OCI-LY3 (cell line): ENCODE measurements around the gene PXDN.

Experiments
- H2AFZ ChIP-seq: fragments of 200-600, 300-600 bp; shearing (Covaris generic); 2 replicates; pipeline ENCODE4 v1.6.0; 2014; ENCODE audit warnings: antibody characterized with exemption, low read depth, low read length
- H3K27ac ChIP-seq: fragments of 200-600, 300-600 bp; sonication (generic); 2 replicates; pipeline ENCODE4 v1.5.1; 2014; ENCODE audit warnings: mild to moderate bottlenecking, low read length, moderate library complexity, mixed read lengths
- H3K27me3 ChIP-seq: fragments of 200-600, 300-600 bp; sonication (generic); 2 replicates; pipeline ENCODE4 v1.6.1; 2014; ENCODE audit warnings: low read depth, low read length, mixed read lengths
- H3K36me3 ChIP-seq: fragments of 200-600, 300-600 bp; sonication (generic); replicated peaks from 2 replicates; pipeline ENCODE3; 2014; ENCODE audit warnings: low read depth, low read length, mixed read lengths
- H3K4me1 ChIP-seq: fragments of 300-600, 200-600 bp; sonication (generic); 2 replicates; pipeline ENCODE4 v1.6.1; 2014; ENCODE audit warnings: low read length, mixed read lengths
- H3K4me2 ChIP-seq: fragments of 200-600, 300-600 bp; sonication (generic); 2 replicates; pipeline ENCODE4 v1.6.1; 2014; ENCODE audit warnings: low read length, mixed read lengths
- H3K4me3 ChIP-seq: fragments of 300-600, 200-600 bp; sonication (generic); 2 replicates; pipeline ENCODE4 v1.5.1; 2014; ENCODE audit warnings: antibody characterized with exemption, mild to moderate bottlenecking, low read length, moderate library complexity
- H3K79me2 ChIP-seq: fragments of 300-600, 200-600 bp; shearing (Covaris generic); 2 replicates; pipeline ENCODE4 v1.6.1; 2014; ENCODE audit warnings: mild to moderate bottlenecking, low read length, mixed read lengths
- H3K9ac ChIP-seq: fragments of 300-600, 200-600 bp; shearing (Covaris generic); 2 replicates; pipeline ENCODE4 v1.6.0; 2014; ENCODE audit warnings: mild to moderate bottlenecking, low read length, moderate library complexity
- H3K9me3 ChIP-seq: fragments of 200-600, 300-600 bp; shearing (Covaris generic); 2 replicates; pipeline ENCODE4 v1.6.1; 2014; ENCODE audit warnings: low read length, mixed read lengths; ENCODE audit not compliant: insufficient read depth
- H4K20me1 ChIP-seq: fragments of 200-600, 300-600 bp; sonication (generic); 2 replicates; pipeline ENCODE4 v1.6.1; 2016; ENCODE audit warnings: low read length, mixed read lengths; ENCODE audit not compliant: insufficient read depth
- EZH2phosphoT487 ChIP-seq: fragments of 200-600 bp; shearing (Covaris generic); IDR thresholded peaks from 2 replicates; pipeline ENCODE4 v1.6.1; 2018; ENCODE audit warnings: antibody characterized with exemption, mixed run types, low read depth
- TF ChIP-seq, protein P1 (sequence below): fragments of 200-600, 300-600 bp; sonication (generic); IDR thresholded peaks from 2 replicates; pipeline ENCODE4 v1.5.1; 2014; ENCODE audit warnings: antibody characterized with exemption, low read length, low read depth

The PXDN gene

DNA sequence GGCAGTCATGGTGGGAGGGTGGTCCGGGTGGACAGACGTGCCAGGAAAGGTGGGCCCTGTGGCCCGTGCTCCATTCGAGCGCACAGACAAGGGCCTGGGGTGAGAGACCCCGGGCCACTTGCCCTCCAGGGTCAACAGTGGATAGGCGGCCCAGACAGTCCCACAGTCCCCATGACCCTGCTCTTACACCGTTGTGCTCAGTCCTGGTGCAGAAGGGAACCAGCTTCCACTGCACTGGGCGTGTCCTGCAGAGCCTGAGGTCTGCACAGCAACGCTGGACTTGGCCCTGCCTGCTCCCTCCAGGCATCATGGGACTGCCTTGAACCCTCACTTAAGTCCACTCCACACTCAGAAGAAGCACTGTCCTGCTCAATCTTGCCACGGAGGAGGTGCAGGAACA lies 52.0 kb downstream of the PXDN start:
- Histone ChIP-seq H3K9me3 (peaks cover 11% of the 10 kb centered on the region), H3K27ac (no peak overlapping the region), H3K4me2 (no peak overlapping the region), H3K4me1 (no peaks in the 10 kb centered on the region), H3K36me3 (no peaks in the 10 kb centered on the region), H4K20me1 (no peaks in the 10 kb centered on the region), H3K4me3 (no peak overlapping the region), H3K9ac (no peak overlapping the region), H3K27me3 (no peaks in the 10 kb centered on the region), H2AFZ (no peak overlapping the region), H3K79me2 (no peaks in the 10 kb centered on the region)
- TF ChIP-seq EZH2phosphoT487 = no peak
- TF ChIP-seq, protein P1, sequence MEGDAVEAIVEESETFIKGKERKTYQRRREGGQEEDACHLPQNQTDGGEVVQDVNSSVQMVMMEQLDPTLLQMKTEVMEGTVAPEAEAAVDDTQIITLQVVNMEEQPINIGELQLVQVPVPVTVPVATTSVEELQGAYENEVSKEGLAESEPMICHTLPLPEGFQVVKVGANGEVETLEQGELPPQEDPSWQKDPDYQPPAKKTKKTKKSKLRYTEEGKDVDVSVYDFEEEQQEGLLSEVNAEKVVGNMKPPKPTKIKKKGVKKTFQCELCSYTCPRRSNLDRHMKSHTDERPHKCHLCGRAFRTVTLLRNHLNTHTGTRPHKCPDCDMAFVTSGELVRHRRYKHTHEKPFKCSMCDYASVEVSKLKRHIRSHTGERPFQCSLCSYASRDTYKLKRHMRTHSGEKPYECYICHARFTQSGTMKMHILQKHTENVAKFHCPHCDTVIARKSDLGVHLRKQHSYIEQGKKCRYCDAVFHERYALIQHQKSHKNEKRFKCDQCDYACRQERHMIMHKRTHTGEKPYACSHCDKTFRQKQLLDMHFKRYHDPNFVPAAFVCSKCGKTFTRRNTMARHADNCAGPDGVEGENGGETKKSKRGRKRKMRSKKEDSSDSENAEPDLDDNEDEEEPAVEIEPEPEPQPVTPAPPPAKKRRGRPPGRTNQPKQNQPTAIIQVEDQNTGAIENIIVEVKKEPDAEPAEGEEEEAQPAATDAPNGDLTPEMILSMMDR = no peak

DNA sequence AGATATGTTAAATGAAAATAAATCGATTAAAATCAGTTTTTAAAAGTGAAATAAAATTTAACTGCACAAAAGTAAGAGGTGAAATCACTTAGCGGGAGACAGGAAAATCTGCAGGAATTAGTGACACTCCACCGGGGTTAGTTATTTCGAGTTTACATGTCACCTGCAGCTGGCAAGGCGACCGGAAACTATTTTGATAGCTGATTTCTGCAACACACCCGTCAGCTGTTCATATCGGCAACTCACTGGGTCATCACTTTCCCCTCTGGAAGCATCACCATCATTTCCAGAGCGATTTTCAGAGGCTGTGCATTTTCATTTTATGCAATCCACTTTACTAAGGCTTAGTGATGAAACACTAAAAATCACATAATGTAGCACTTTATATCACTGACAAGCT lies 52.9 kb downstream of the PXDN start:
- H4K20me1 ChIP-seq = no peaks in the 10 kb centered on the region
- H3K79me2 ChIP-seq = no peaks in the 10 kb centered on the region
- no peaks in the 10 kb centered on the region for H3K27me3 ChIP-seq
- H3K9ac ChIP-seq = no peak overlapping the region
- no peak overlapping the region for H3K4me2 ChIP-seq
- no peaks in the 10 kb centered on the region for H3K4me1 ChIP-seq
- H2AFZ ChIP-seq = no peak overlapping the region
- H3K9me3 ChIP-seq = peaks cover 3% of the 10 kb centered on the region
- H3K27ac ChIP-seq = no peak overlapping the region
- TF ChIP-seq, protein P1 = no peak
- no peak for TF ChIP-seq EZH2phosphoT487
- H3K36me3 ChIP-seq = no peaks in the 10 kb centered on the region
- H3K4me3 ChIP-seq = no peak overlapping the region

DNA sequence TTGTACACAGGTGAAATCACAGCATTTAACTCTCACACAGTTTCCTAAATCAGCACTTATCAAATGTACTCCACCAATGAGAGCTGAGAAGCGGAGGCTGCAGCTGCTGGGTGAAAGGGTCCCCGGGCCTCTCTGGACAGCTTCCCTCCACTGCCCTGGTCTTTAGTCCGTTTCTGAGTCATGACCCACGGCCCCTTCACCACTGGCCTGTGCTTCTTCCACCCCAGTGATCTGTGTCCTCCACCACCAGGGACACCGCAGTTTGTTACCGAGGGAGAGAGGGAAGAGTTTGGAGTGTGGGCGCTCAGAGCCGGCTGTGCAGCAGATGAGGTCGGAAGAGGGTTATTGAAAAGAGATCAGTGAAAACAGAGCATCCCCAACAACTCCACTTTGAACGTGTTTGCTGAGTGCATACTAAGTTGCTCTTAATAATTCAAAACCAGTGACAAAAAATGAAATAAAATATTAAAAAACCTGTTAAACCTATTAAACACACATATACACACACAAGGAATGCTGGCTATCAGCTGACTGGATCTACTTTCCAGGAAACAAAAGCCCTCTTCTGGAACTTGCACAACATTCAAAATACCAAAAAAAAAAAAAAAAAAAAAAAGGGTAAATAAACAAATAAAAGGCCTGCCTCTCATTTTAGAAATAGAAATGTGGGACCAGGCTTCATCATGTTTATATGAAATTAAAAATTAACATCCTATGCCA lies 54.1 kb downstream of the PXDN start:
- no peak for TF ChIP-seq EZH2phosphoT487
- TF ChIP-seq, protein P1 = no peak
- Histone ChIP-seq H3K27me3 (no peaks in the 10 kb centered on the region), H3K36me3 (no peaks in the 10 kb centered on the region), H3K4me1 (no peaks in the 10 kb centered on the region), H3K4me2 (no peak overlapping the region), H3K79me2 (no peaks in the 10 kb centered on the region), H3K9me3 (no peaks in the 10 kb centered on the region), H3K4me3 (no peak overlapping the region), H3K9ac (no peak overlapping the region), H2AFZ (peak overlapping the region; percentile 31; the same call in 1 of the 2 replicates), H3K27ac (no peak overlapping the region), H4K20me1 (no peaks in the 10 kb centered on the region)

DNA sequence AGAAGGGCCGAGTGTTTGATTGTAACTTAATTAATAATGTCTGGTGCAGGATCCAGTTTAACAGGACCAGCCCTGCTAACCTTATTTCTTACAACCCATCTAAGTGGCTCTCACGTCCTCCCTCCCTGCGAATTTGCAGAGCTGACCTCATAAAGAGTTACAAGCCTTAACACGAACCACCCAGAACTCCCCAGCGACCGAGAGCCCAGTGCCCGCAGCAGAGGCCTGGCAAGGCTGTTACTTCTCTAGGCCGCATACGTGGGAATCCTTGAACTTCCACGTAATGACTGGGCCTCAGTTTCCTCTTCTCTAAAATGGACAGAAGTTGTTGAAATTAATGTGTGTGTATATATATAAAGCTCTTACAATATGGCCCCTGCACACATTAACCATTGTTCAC lies 55.5 kb downstream of the PXDN start:
- no peaks in the 10 kb centered on the region for H3K79me2 ChIP-seq
- H3K4me2 ChIP-seq = no peak overlapping the region
- no peaks in the 10 kb centered on the region for H3K27me3 ChIP-seq
- no peak overlapping the region for H3K9ac ChIP-seq
- H3K4me1 ChIP-seq = no peaks in the 10 kb centered on the region
- H3K9me3 ChIP-seq = no peaks in the 10 kb centered on the region
- no peak for TF ChIP-seq EZH2phosphoT487
- TF ChIP-seq, protein P1 = no peak
- no peaks in the 10 kb centered on the region for H4K20me1 ChIP-seq
- H3K36me3 ChIP-seq = no peaks in the 10 kb centered on the region
- no peak overlapping the region for H2AFZ ChIP-seq
- H3K4me3 ChIP-seq = no peak overlapping the region
- no peak overlapping the region for H3K27ac ChIP-seq
